HepG2 (cell line): ENCODE data around the gene CNPY1. TPM values are rescaled to one million over a fixed set of nuclear protein-coding genes. Genes with fewer than 3 reads are reported as not detected.

ENCODE experiments used
- ATAC-seq: fragments of 200-7000 bp; cut with Tn5 transposase; 3 replicates; pipeline ENCODE4 v1.9.1; 2020; ENCODE audit warnings: mild to moderate bottlenecking, moderate library complexity
- BruUV-seq: library from RNA; stranded (reverse); fragments of 400-500 nt; replicated peaks from 2 replicates; lab custom pipeline; 2021; lab: Mats Ljungman, UMichigan
- CTCF ChIA-PET: fragments of 300-600 bp; formaldehyde crosslinking; extraction: SDS; loops from one replicate; lab custom pipeline; 2021; ENCODE audit warnings: low total read pairs, inconsistent platforms, low intra/inter-chr PET ratio; lab: Yijun Ruan, JAX
- POLR2A ChIA-PET: fragments of 350-600 bp; sonication (Branson Sonifier 250); formaldehyde crosslinking; loops from one replicate; lab custom pipeline; 2020; ENCODE audit warnings: antibody characterized with exemption, inconsistent platforms; lab: Yijun Ruan, JAX
- DNase-seq: peaks from one replicate; pipeline ENCODE4 v3.0.0-alpha.2; 2015; ENCODE audit warnings: low spot score
- FAIRE-seq: peaks from 3 replicates; lab custom pipeline; 2011; peaks lifted over from hg19 to GRCh38; lab: Jason Lieb, UNC
- H2AFZ ChIP-seq: one replicate; pipeline ENCODE4 v1.6.1; 2011; ENCODE audit warnings: low read length, inconsistent platforms
- H3K27ac ChIP-seq: fragments of 300-600 bp; 3 replicates; pipeline ENCODE4 v1.8.0; 2011; ENCODE audit warnings: mixed run types, mild to moderate bottlenecking, mixed read lengths, low read length, inconsistent platforms; ENCODE audit not compliant: insufficient read depth; ENCODE audit errors: extremely low read length
- H3K27me3 ChIP-seq, 2 experiments: fragments of 200-600 bp in 1 of 2; 2 replicates in 1 of 2; 3 replicates in 1 of 2; pipeline versions ENCODE4 v1.6.0 to v1.8.0; 2011; ENCODE audit warnings: low read length in 2 of 2, mild to moderate bottlenecking in 2 of 2, moderate library complexity in 2 of 2, inconsistent platforms in 1 of 2; ENCODE audit not compliant: insufficient read depth in 2 of 2, control insufficient read depth in 1 of 2
- H3K36me3 ChIP-seq, 2 experiments: fragments of 200-600 bp in 1 of 2; replicated peaks in 1 of 2; 2 replicates in 1 of 2; 3 replicates in 1 of 2; pipeline versions ENCODE4 v1.5.1 to v1.8.0; 2011; ENCODE audit warnings: low read length in 2 of 2, inconsistent platforms in 1 of 2; ENCODE audit not compliant: insufficient read depth in 2 of 2, control insufficient read depth in 1 of 2
- H3K4me1 ChIP-seq: 2 replicates; pipeline ENCODE4 v1.5.1; 2012; ENCODE audit warnings: low read length, inconsistent platforms; ENCODE audit not compliant: insufficient read depth
- H3K4me2 ChIP-seq: 2 replicates; pipeline ENCODE4 v1.6.0; 2011; ENCODE audit warnings: low read depth, low read length, inconsistent platforms
- H3K4me3 ChIP-seq, 3 experiments: fragments of 200-600 bp in 1 of 3; sonication (generic), shearing (Covaris generic) in 1 of 3; replicated peaks in 1 of 3; 2 replicates each; pipeline ENCODE4 v1.5.1; 2011 to 2016; ENCODE audit warnings: low read length in 3 of 3, inconsistent platforms in 2 of 3, low read depth in 2 of 3, mild to moderate bottlenecking in 2 of 3, control low read depth in 1 of 3, mixed read lengths in 1 of 3; ENCODE audit not compliant: insufficient read depth in 1 of 3
- H3K79me2 ChIP-seq: one replicate; pipeline ENCODE4 v1.6.1; 2011; ENCODE audit warnings: low read length, inconsistent platforms; ENCODE audit not compliant: insufficient read depth
- H3K9ac ChIP-seq: 2 replicates; pipeline ENCODE4 v1.6.0; 2011; ENCODE audit warnings: mild to moderate bottlenecking, low read depth, low read length, inconsistent platforms; ENCODE audit not compliant: insufficient read depth
- H3K9me3 ChIP-seq: 2 replicates; pipeline ENCODE4 v1.5.1; 2012; ENCODE audit warnings: mild to moderate bottlenecking, low read length
- H4K20me1 ChIP-seq: 2 replicates; pipeline ENCODE4 v1.6.0; 2011; ENCODE audit warnings: inconsistent platforms, mild to moderate bottlenecking, low read length, moderate library complexity; ENCODE audit not compliant: insufficient read depth
- ATRX ChIP-seq: sonication (generic); formaldehyde crosslinking; IDR thresholded peaks from 2 replicates; pipeline ENCODE4 v1.4.0; 2020; ENCODE audit warnings: missing genetic modification reagents, borderline replicate concordance
- CREBL2 ChIP-seq: sonication (generic); formaldehyde crosslinking; IDR thresholded peaks from 2 replicates; pipeline ENCODE4 v1.8.1; 2023; ENCODE audit warnings: missing genetic modification reagents, mild to moderate bottlenecking, borderline replicate concordance
- EZH2 ChIP-seq: conservative IDR thresholded peaks from 2 replicates; pipeline ENCODE4 v1.6.1; 2012; ENCODE audit warnings: mild to moderate bottlenecking, low read depth, low read length, moderate library complexity
- LBX2 ChIP-seq: sonication (generic); formaldehyde crosslinking; IDR thresholded peaks from 2 replicates; pipeline ENCODE4 v1.5.0; 2020; ENCODE audit warnings: missing genetic modification reagents, mild to moderate bottlenecking, borderline replicate concordance
- NPAS2 ChIP-seq: sonication (generic); formaldehyde crosslinking; IDR thresholded peaks from 2 replicates; pipeline ENCODE4 v1.8.0; 2022; ENCODE audit warnings: mild to moderate bottlenecking, missing genetic modification reagents, borderline replicate concordance
- PHF5A ChIP-seq: IDR thresholded peaks from one replicate; pipeline ENCODE4 v1.6.1; 2018; ENCODE audit warnings: low read depth, missing genetic modification reagents; ENCODE audit not compliant: unreplicated experiment
- WGBS: methylation state at CpG from one replicate; pipeline ENCODE4 v1.1.6; 2017; ENCODE audit warnings: low lambda C conversion rate; 5-methylcytosine and 5-hydroxymethylcytosine counted together
- in situ Hi-C: cut with HindIII; loops from 2 replicates; pipeline ENCODE4 v1.10.0; 2017; ENCODE audit warnings: low pct_unique_long_range_greater_than_20kb; ENCODE audit not compliant: extremely low pct_ligation_motif_present
- intact Hi-C: fragments of 100-400 bp; cut with micrococcal nuclease; formaldehyde crosslinking; loops from one replicate; pipeline ENCODE4 v1.10.0; 2022; ENCODE audit not compliant: unreplicated experiment
- polyA plus RNA-seq, 8 experiments: library from polyadenylated mRNA; depleted of rRNA in 3 of 8; stranded (reverse) in 7 of 8; unstranded in 1 of 8; fragments of >200 nt; fragmentation: Illumina TruSeq in 4 of 8; extraction: Trizol in 4 of 8; gene quantifications; 2 replicates each; pipeline versions ENCODE4 v1.2.1 to v1.2.3, GENCODE V29; 2011 to 2016; ENCODE audit warnings: low read depth in 4 of 8, missing spikeins in 1 of 8, mixed read lengths in 1 of 8; ENCODE audit not compliant: insufficient read depth in 1 of 8
- total RNA-seq, 5 experiments: library from RNA; depleted of rRNA; stranded (reverse); fragments of >200 nt; fragmentation: Illumina TruSeq; extraction: Trizol; gene quantifications; 2 replicates each; pipeline ENCODE4 v1.2.3, GENCODE V29; 2016; ENCODE audit warnings: low read depth in 1 of 5

CNPY1 gene
- total and polyA plus RNA-seq, 2 of the 13 experiments (the other 11 are each of a cell fraction or from before 2014, with no cell fraction given): not detected

GRCh38 chr7:155455132-155455693 lies 91.1 kb downstream of the CNPY1 start:
- POLR2A ChIA-PET: no interaction called here
- CTCF ChIA-PET: no interaction called here
- Histone ChIP-seq H2AFZ (no peak overlapping the region), H3K27me3 (peaks cover 8 to 78% of the 10 kb centered on the region in 2 experiments), H3K27ac (no peak overlapping the region), H4K20me1 (no peaks in the 10 kb centered on the region), H3K9me3 (no peaks in the 10 kb centered on the region), H3K79me2 (no peaks in the 10 kb centered on the region), H3K4me1 (no peaks in the 10 kb centered on the region), H3K9ac (no peak overlapping the region), H3K4me3 (no peak overlapping the region), H3K36me3 (no peaks in the 10 kb centered on the region), H3K4me2 (no peak overlapping the region)
- WGBS: 4% methylated on average over 15 of the region's 15 CpGs
- in situ Hi-C loops (no loop called here), intact Hi-C loops (no loop called here)
- FAIRE-seq (no peak), ATAC-seq (no peak), DNase-seq (no peak)
- no TSS peak for BruUV-seq
- TF ChIP-seq ATRX (CRISPR knock-in tag) (no peak), EZH2 (0 out of 2 replicates have a peak, but pooled peaks have one; percentile 11)
- TF ChIP-seq, all 625 proteins: peak for 1

GRCh38 chr7:155454183-155455112 lies 91.9 kb downstream of the CNPY1 start:
- no peak overlapping the region for H3K4me2 ChIP-seq

More at GRCh38 chr7:155454183-155455112, 91.9 kb downstream of the CNPY1 start:
- H2AFZ ChIP-seq: no peak overlapping the region
- CTCF ChIA-PET: no interaction called here
- no peak overlapping the region for H3K9ac ChIP-seq
- no peak overlapping the region for H3K4me3 ChIP-seq
- H3K4me1 ChIP-seq: no peaks in the 10 kb centered on the region
- FAIRE-seq (no peak), ATAC-seq (no peak), DNase-seq (no peak)
- TF ChIP-seq PHF5A (no peak), CREBL2 (CRISPR knock-in tag) (no peak), EZH2 (peak; percentile 56; the same call in 1 of the 2 replicates), NPAS2 (CRISPR knock-in tag) (no peak), LBX2 (CRISPR knock-in tag) (no peak)
- no peaks in the 10 kb centered on the region for H3K36me3 ChIP-seq
- no peak overlapping the region for H3K27ac ChIP-seq
- no peaks in the 10 kb centered on the region for H4K20me1 ChIP-seq
- H3K27me3 ChIP-seq: peaks cover 8 to 77% of the 10 kb centered on the region in 2 experiments
- in situ Hi-C loops (no loop called here), intact Hi-C loops (no loop called here)
- H3K9me3 ChIP-seq: no peaks in the 10 kb centered on the region
- 20% methylated on average over 15 of the region's 82 CpGs for WGBS
- BruUV-seq: no TSS peak
- POLR2A ChIA-PET: no interaction called here
- H3K79me2 ChIP-seq: no peaks in the 10 kb centered on the region
